SH-SY5Y (cell line): ENCODE measurements around the gene RPLP2.

Source experiments
- GATA2 ChIP-seq: IDR thresholded peaks from 2 replicates; pipeline ENCODE4 v1.6.1; 2011; ENCODE audit warnings: mild to moderate bottlenecking, low read depth, low read length
- GATA3 ChIP-seq: IDR thresholded peaks from 2 replicates; pipeline ENCODE4 v1.6.1; 2011; ENCODE audit warnings: low read depth, mild to moderate bottlenecking, low read length, moderate library complexity

DNA sequence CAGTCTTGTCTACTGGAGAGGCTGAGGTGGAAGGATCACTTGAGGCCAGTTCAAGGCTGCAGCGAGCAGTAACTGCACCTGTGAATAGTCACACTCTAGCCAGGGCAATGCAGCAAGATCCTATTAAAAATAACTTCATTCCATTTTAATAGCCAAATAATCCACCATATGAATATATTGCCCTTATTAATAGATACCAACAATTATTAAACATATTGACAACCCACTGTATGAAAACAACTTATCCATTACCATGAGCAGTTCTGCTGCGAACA, 42.9 kb upstream of the RPLP2 start:
- TF ChIP-seq GATA2 (no peak), GATA3 (no peak)
